Nephron progenitor cell (in vitro differentiated cells): ENCODE data around the gene NRG3.

Source experiments
- DNase-seq: peaks from one replicate; pipeline ENCODE4 v3.0.0; 2021
- H3K27ac Mint-ChIP-seq: 2 replicates; pipeline ENCODE4 v1.8.0; 2021; ENCODE audit warnings: mild to moderate bottlenecking, moderate library complexity, mixed read lengths
- H3K27me3 Mint-ChIP-seq: 2 replicates; pipeline ENCODE4 v1.8.0; 2021; ENCODE audit warnings: mild to moderate bottlenecking, low read depth, mixed read lengths; ENCODE audit not compliant: poor library complexity
- H3K36me3 Mint-ChIP-seq: 2 replicates; pipeline ENCODE4 v1.8.0; 2021; ENCODE audit warnings: low read depth, mixed read lengths
- H3K4me1 Mint-ChIP-seq: 2 replicates; pipeline ENCODE4 v1.8.0; 2021; ENCODE audit warnings: mixed read lengths
- H3K4me3 Mint-ChIP-seq: 2 replicates; pipeline ENCODE4 v1.8.0; 2021; ENCODE audit warnings: mild to moderate bottlenecking, moderate library complexity, mixed read lengths
- H3K9me3 Mint-ChIP-seq: 2 replicates; pipeline ENCODE4 v1.8.0; 2021; ENCODE audit warnings: mild to moderate bottlenecking, moderate library complexity, mixed read lengths
- CTCF ChIP-seq: fragments of 200-600 bp; sonication (generic); IDR thresholded peaks from 2 replicates; pipeline ENCODE4 v1.5.0; 2021; ENCODE audit warnings: antibody characterized with exemption

NRG3 gene

GRCh38 chr10:82887488-82887887 lies 1012.5 kb downstream of the NRG3 start:
- Mint-ChIP-seq H3K9me3 (no peaks in the 10 kb centered on the region), H3K4me1 (peaks cover 12% of the 10 kb centered on the region), H3K27me3 (no peaks in the 10 kb centered on the region), H3K27ac (no peak overlapping the region), H3K4me3 (no peak overlapping the region), H3K36me3 (no peaks in the 10 kb centered on the region)
- TF ChIP-seq CTCF, result no peak
- no peak for DNase-seq

- no peaks in the 10 kb centered on the region for H3K36me3 Mint-ChIP-seq
- H3K27me3 Mint-ChIP-seq, result no peaks in the 10 kb centered on the region
- no peak for TF ChIP-seq CTCF
Observed at GRCh38 chr10:82888809-82889455, 1013.9 kb downstream of the NRG3 start.

GRCh38 chr10:82889728-82890127 lies 1014.7 kb downstream of the NRG3 start:
- H3K4me3 Mint-ChIP-seq, result no peak overlapping the region
- peaks cover 12% of the 10 kb centered on the region for H3K4me1 Mint-ChIP-seq
- H3K36me3 Mint-ChIP-seq, result no peaks in the 10 kb centered on the region
- peaks cover 1% of the 10 kb centered on the region for H3K9me3 Mint-ChIP-seq
- no peak overlapping the region for H3K27ac Mint-ChIP-seq
- DNase-seq, result no peak
- TF ChIP-seq CTCF, result no peak
- no peaks in the 10 kb centered on the region for H3K27me3 Mint-ChIP-seq

More at GRCh38 chr10:82888809-82889455, 1013.9 kb downstream of the NRG3 start:
- H3K27ac Mint-ChIP-seq, result peak overlapping the region; percentile 18
- peaks cover 12% of the 10 kb centered on the region for H3K4me1 Mint-ChIP-seq
- no peak for DNase-seq
- H3K4me3 Mint-ChIP-seq, result peak overlapping the region; percentile 52
- H3K9me3 Mint-ChIP-seq, result no peaks in the 10 kb centered on the region

GRCh38 chr10:82890573-82890972 lies 1015.6 kb downstream of the NRG3 start:
- Mint-ChIP-seq H3K4me1 (peaks cover 12% of the 10 kb centered on the region), H3K4me3 (no peak overlapping the region), H3K9me3 (peaks cover 6% of the 10 kb centered on the region), H3K27ac (no peak overlapping the region), H3K36me3 (no peaks in the 10 kb centered on the region), H3K27me3 (no peaks in the 10 kb centered on the region)
- DNase-seq, result no peak
- TF ChIP-seq CTCF, result no peak

GRCh38 chr10:82908096-82908495 lies 1033.1 kb downstream of the NRG3 start:
- Mint-ChIP-seq H3K27ac (no peak overlapping the region), H3K27me3 (peaks cover 6% of the 10 kb centered on the region), H3K36me3 (no peaks in the 10 kb centered on the region), H3K4me3 (no peak overlapping the region), H3K9me3 (no peaks in the 10 kb centered on the region), H3K4me1 (no peaks in the 10 kb centered on the region)
- no peak for TF ChIP-seq CTCF
- no peak for DNase-seq

GRCh38 chr10:82908751-82909150 lies 1033.8 kb downstream of the NRG3 start:
- H3K4me1 Mint-ChIP-seq, result no peaks in the 10 kb centered on the region
- no peaks in the 10 kb centered on the region for H3K36me3 Mint-ChIP-seq
- no peak overlapping the region for H3K4me3 Mint-ChIP-seq
- peaks cover 6% of the 10 kb centered on the region for H3K27me3 Mint-ChIP-seq
- no peak for TF ChIP-seq CTCF
- H3K27ac Mint-ChIP-seq, result no peak overlapping the region
- peaks cover 3% of the 10 kb centered on the region for H3K9me3 Mint-ChIP-seq
- no peak for DNase-seq
